Measurements from ENCODE around the gene SPIRE1. TPM values are rescaled to one million over a fixed set of nuclear protein-coding genes. Genes with fewer than 3 reads are reported as not detected.
"Not testable (repeated sequence)": the region's sequence is repeated elsewhere in the genome, so short reads cannot be mapped to it uniquely, and the experiment has no call there.

The SPIRE1 gene
- total RNA-seq, 1 donor: 27.7 TPM

GRCh38 chr18:12577848-12578247 lies 80.1 kb downstream of the SPIRE1 start:
- H3K4me3 ChIP-seq (ENCODE audit: low read depth, low read length): no peak overlapping the region
- DNase-seq (ENCODE audit: low read depth): no peak
- TF ChIP-seq CTCF (IDR thresholded peaks at IDR 0.05; ENCODE audit: insufficient read depth, low read length): no peak

DNA sequence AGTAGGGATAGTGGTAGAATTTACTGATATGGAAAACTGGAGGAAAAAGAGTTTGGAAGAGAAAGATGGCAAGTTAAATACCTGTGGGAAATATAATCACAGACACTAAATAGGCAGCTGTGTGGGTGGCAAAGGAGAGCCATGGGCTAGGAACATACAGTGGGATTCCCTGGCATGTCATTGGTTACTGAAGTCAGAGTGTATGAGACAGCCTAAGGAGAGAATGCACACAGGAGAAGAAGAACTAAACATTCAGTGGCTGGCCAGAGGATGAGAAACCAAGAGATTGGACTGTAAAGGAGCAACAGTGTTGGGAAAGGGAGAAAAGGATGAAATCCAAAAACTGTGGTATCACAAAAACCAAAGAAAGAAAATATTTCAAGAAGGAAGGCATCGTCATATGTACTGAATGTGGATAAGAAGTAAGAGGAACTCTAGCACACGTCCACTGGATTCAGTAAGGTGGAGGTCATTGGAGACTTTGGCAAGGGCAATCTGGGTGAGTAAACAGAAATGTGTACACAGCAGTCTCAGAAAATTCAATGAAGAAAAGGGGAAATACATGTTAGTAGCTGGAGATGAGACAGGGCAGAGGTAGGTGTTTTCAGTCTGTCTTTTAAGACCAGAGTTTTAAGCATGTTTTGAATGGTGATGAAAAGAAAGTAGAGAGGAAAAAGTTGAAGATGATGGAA lies 83.3 kb downstream of the SPIRE1 start:
- DNase-seq (ENCODE audit: low read depth): no peak
- no peak for TF ChIP-seq CTCF (IDR thresholded peaks at IDR 0.05; ENCODE audit: insufficient read depth, low read length)
- H3K4me3 ChIP-seq (ENCODE audit: low read depth, low read length): no peak overlapping the region

GRCh38 chr18:12571630-12572029 lies 86.3 kb downstream of the SPIRE1 start:
- TF ChIP-seq CTCF (IDR thresholded peaks at IDR 0.05; ENCODE audit: insufficient read depth, low read length): no peak
- DNase-seq (ENCODE audit: low read depth): no peak
- no peak overlapping the region for H3K4me3 ChIP-seq (ENCODE audit: low read depth, low read length)

DNA sequence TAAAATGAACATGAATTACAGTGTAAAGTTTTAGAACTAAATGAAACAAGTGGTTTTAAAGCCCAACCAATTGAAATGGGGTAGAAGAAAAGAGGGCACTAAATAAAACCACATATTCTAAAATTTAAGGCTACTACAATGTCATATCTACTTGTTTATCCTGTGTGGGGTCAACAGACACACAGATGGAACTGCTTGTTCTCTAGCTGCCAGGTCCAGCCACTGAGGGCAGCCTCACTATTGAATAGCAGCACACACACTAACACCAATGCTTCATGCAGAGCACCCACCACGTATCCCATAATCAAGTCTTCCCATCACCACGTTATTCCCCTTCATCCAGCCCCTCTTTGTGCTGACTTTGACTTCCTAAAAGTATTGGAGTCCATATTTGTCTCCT lies 88.1 kb downstream of the SPIRE1 start:
- no peak overlapping the region for H3K4me3 ChIP-seq (ENCODE audit: low read depth, low read length)
- no peak for DNase-seq (ENCODE audit: low read depth)
- TF ChIP-seq CTCF (IDR thresholded peaks at IDR 0.05; ENCODE audit: insufficient read depth, low read length): no peak

DNA sequence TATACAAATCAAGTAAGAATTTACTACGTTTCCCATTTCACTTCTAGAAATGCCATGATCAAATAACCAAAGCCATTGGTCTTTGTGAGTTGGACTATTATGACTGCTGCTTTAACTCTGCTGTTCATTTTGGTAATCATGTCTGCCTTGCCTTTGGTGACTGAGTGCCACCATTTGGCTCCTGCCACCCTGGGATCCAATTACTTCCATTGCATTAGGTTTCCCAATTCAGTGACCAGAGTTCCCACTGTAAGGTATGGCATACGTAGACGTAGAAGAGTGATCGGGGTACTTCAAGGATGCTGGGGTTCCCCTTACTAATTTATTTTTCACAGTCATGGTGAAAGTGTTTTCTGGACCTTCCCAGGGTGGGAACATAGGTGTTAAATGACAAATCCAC lies 90.1 kb downstream of the SPIRE1 start:
- no peak overlapping the region for H3K4me3 ChIP-seq (ENCODE audit: low read depth, low read length)
- no peak for TF ChIP-seq CTCF (IDR thresholded peaks at IDR 0.05; ENCODE audit: insufficient read depth, low read length)

GRCh38 chr18:12564861-12565260 lies 93.0 kb downstream of the SPIRE1 start:
- no peak overlapping the region for H3K4me3 ChIP-seq (ENCODE audit: low read depth, low read length)
- DNase-seq (ENCODE audit: low read depth): no peak
- no peak for TF ChIP-seq CTCF (IDR thresholded peaks at IDR 0.05; ENCODE audit: insufficient read depth, low read length)

More for the DNA sequence above, 90.1 kb downstream of the SPIRE1 start:
- no peak for DNase-seq (ENCODE audit: low read depth)

DNA sequence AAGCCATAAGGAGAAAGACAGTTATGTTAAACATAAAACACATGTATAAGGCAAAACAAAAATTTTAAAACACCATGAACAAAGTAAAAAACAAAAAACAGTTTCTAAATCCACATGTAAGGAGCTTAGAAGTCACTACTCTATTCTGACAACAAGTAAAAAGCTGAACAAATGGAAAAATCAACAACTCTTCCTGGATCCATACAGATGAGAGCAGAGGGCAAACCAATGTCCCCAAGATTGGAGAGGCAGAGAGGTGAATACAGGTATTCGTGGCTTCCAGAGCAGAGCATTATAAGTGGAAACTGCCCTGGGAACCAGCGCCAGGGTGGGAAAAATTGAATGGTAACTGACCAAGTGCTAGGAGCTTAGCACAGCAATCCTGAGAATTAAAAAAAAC lies 93.5 kb downstream of the SPIRE1 start:
- H3K4me3 ChIP-seq (ENCODE audit: low read depth, low read length): no peak overlapping the region
- no peak for TF ChIP-seq CTCF (IDR thresholded peaks at IDR 0.05; ENCODE audit: insufficient read depth, low read length)
- no peak for DNase-seq (ENCODE audit: low read depth)

DNA sequence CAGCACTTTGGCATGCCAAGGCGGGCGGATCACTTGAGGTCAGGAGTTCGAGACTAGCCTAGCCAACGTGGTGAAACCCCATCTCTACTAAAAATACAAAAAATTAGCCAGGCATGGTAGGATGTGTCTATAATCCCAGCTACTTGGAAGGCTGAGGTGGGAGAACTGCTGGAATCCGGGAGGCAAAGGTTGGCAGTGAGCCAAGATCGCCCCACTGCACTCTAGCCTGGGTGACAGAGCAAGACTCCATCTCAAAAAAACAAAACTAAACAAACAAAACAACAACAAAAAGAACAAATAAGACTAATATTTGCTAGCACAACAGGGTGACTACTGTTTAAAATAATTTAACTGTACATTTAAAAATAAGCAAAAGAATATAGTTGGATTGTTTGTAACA lies 97.3 kb downstream of the SPIRE1 start:
- H3K4me3 ChIP-seq (ENCODE audit: low read depth, low read length); DNase-seq (ENCODE audit: low read depth): not testable (repeated sequence)
